Activated B cell treated with CpG ODN at 0.5 μM for 24 hours (primary cell): ENCODE results near the gene EEIG1. TPM values are rescaled to one million over a fixed set of nuclear protein-coding genes. Genes with fewer than 3 reads are reported as not detected.

ENCODE experiments used
- ATAC-seq: fragments of 200-7000 bp; cut with Tn5 transposase; one replicate; pipeline ENCODE4 v1.10.0; 2021; ENCODE audit warnings: low read depth, mild to moderate bottlenecking, moderate library complexity
- CTCF ChIA-PET: fragments of 350-600 bp; sonication (Branson Sonifier 250); formaldehyde crosslinking; loops from one replicate; lab custom pipeline; 2021; ENCODE audit warnings: antibody characterized with exemption; lab: Charles Lee
- POLR2A ChIA-PET: fragments of 350-600 bp; sonication (Branson Sonifier 250); formaldehyde crosslinking; loops from one replicate; lab custom pipeline; 2021; ENCODE audit warnings: antibody characterized with exemption; lab: Charles Lee
- DNase-seq: peaks from one replicate; pipeline ENCODE4 v3.0.0; 2022
- H3K27ac Mint-ChIP-seq: one replicate; pipeline ENCODE4 v1.8.0; 2020; ENCODE audit warnings: mixed read lengths
- H3K27me3 Mint-ChIP-seq: one replicate; pipeline ENCODE4 v1.8.0; 2021; ENCODE audit warnings: mixed read lengths
- H3K36me3 Mint-ChIP-seq: one replicate; pipeline ENCODE4 v1.8.0; 2021; ENCODE audit warnings: low read depth, mixed read lengths
- H3K4me1 Mint-ChIP-seq: one replicate; pipeline ENCODE4 v1.8.0; 2021; ENCODE audit warnings: mixed read lengths
- H3K4me3 Mint-ChIP-seq: one replicate; pipeline ENCODE4 v1.8.0; 2020; ENCODE audit warnings: mild to moderate bottlenecking, mixed read lengths
- H3K9me3 Mint-ChIP-seq: one replicate; pipeline ENCODE4 v1.8.0; 2020; ENCODE audit warnings: mixed read lengths
- CTCF ChIP-seq: fragments of 200-600 bp; IDR thresholded peaks from one replicate; pipeline ENCODE4 v1.8.0; 2022; ENCODE audit warnings: antibody characterized with exemption, mild to moderate bottlenecking
- intact Hi-C: fragments of 100-400 bp; cut with micrococcal nuclease; formaldehyde crosslinking; loops from one replicate; pipeline ENCODE4 v1.15.1; 2024
- total RNA-seq: library from RNA; stranded (reverse); gene quantifications from 2 replicates; pipeline ENCODE4 v1.2.3, GENCODE V29; 2022

Gene EEIG1
- total RNA-seq, 1 donor from 2014 or later: 88.1 TPM

GRCh38 chr9:127977884-127978647 is 2.7 kb downstream of the EEIG1 start:
- no peaks in the 10 kb centered on the region for H3K27me3 Mint-ChIP-seq
- peak overlapping the region; percentile 94 for H3K4me3 Mint-ChIP-seq
- H3K27ac Mint-ChIP-seq: peak overlapping the region; percentile 91

GRCh38 chr9:127977009-127977883 is 3.5 kb downstream of the EEIG1 start:
- Mint-ChIP-seq H3K9me3 (no peaks in the 10 kb centered on the region), H3K4me3 (peak overlapping the region; percentile 94), H3K36me3 (peaks cover 16% of the 10 kb centered on the region), H3K27me3 (no peaks in the 10 kb centered on the region), H3K27ac (peak overlapping the region; percentile 91), H3K4me1 (peaks cover 82% of the 10 kb centered on the region)
- no peak for DNase-seq
- ChIA-PET CTCF (interaction anchor here (2.2 to 3.7 kb wide), 3 partner anchors 22 to 57 kb away, joined by 10 to 29 read pairs (median 11); no protein-coding TSS in a partner anchor), POLR2A (interaction anchor here (1.1 to 5.7 kb wide), 4 partner anchors 10 to 49 kb away, joined by 3 to 69 read pairs (median 7); no protein-coding TSS in a partner anchor)
- no peak for TF ChIP-seq CTCF
- ATAC-seq: no peak
- intact Hi-C loops: no loop called here

More at GRCh38 chr9:127977884-127978647, 2.7 kb downstream of the EEIG1 start:
- no peaks in the 10 kb centered on the region for H3K9me3 Mint-ChIP-seq
- intact Hi-C loops: no loop called here
- DNase-seq: no peak
- H3K4me1 Mint-ChIP-seq: peaks cover 82% of the 10 kb centered on the region
- no peak for ATAC-seq
- ChIA-PET CTCF (interaction anchor here (1.2 to 5.5 kb wide), 3 partner anchors 8 to 56 kb away, joined by 4 to 33 read pairs (median 29); no protein-coding TSS in a partner anchor), POLR2A (interaction anchor here (1.2 to 6.4 kb wide), 6 partner anchors 7 to 48 kb away, joined by 3 to 93 read pairs (median 7); no protein-coding TSS in a partner anchor)
- TF ChIP-seq CTCF: no peak
- peaks cover 16% of the 10 kb centered on the region for H3K36me3 Mint-ChIP-seq

- H3K9me3 Mint-ChIP-seq: no peaks in the 10 kb centered on the region
- CTCF ChIA-PET: interaction anchor here (2.2 to 2.9 kb wide), 2 partner anchors 21 to 33 kb away, joined by 10 to 11 read pairs; no protein-coding TSS in a partner anchor
- H3K4me1 Mint-ChIP-seq: peaks cover 83% of the 10 kb centered on the region
- intact Hi-C loops: no loop called here
- H3K4me3 Mint-ChIP-seq: peak overlapping the region; percentile 55
- DNase-seq: no peak
- no peaks in the 10 kb centered on the region for H3K27me3 Mint-ChIP-seq
- H3K36me3 Mint-ChIP-seq: peaks cover 16% of the 10 kb centered on the region
- TF ChIP-seq CTCF: no peak
- no peak for ATAC-seq
- POLR2A ChIA-PET: interaction anchor here (1.1 to 2.1 kb wide), 3 partner anchors 11 to 21 kb away, joined by 3 to 8 read pairs (median 5); no protein-coding TSS in a partner anchor
- H3K27ac Mint-ChIP-seq: peak overlapping the region; percentile 91
Observed at GRCh38 chr9:127976498-127976897, 4.3 kb downstream of the EEIG1 start.

- CTCF ChIA-PET: interaction anchor here (1.2 to 2.9 kb wide), 4 partner anchors 21 to 59 kb away, joined by 4 to 11 read pairs (median 8); no protein-coding TSS in a partner anchor
- Mint-ChIP-seq H3K9me3 (no peaks in the 10 kb centered on the region), H3K27ac (peak overlapping the region; percentile 91), H3K36me3 (peaks cover 16% of the 10 kb centered on the region), H3K4me3 (peak overlapping the region; percentile 55), H3K4me1 (peaks cover 86% of the 10 kb centered on the region), H3K27me3 (no peaks in the 10 kb centered on the region)
- POLR2A ChIA-PET: interaction anchor here (1.1 to 1.3 kb wide), 2 partner anchors 10 to 20 kb away, joined by 3 to 5 read pairs; no protein-coding TSS in a partner anchor
- intact Hi-C loops: no loop called here
- ATAC-seq (no peak), DNase-seq (no peak)
- TF ChIP-seq CTCF: no peak
Observed at GRCh38 chr9:127975376-127976315, 5.1 kb downstream of the EEIG1 start.
